ENCODE data around the gene CDC25B.
A peak's percentile ranks its signal among the peaks of the same experiment; 100 is the strongest.
"Not testable (repeated sequence)": the region's sequence is repeated elsewhere in the genome, so short reads cannot be mapped to it uniquely, and the experiment has no call there.

The CDC25B gene

GRCh38 chr20:3843990-3844619 lies 48.0 kb downstream of the CDC25B start:
- not testable (repeated sequence) for H3K36me3 ChIP-seq (ENCODE audit: control insufficient read depth, insufficient read depth, low read length); DNase-seq; H3K4me1 ChIP-seq (ENCODE audit: control insufficient read depth, insufficient read depth, low read length, poor library complexity, severe bottlenecking); H3K27me3 ChIP-seq (replicated peaks; ENCODE audit: control insufficient read depth, insufficient read depth, low read length, poor library complexity, severe bottlenecking); H3K9me3 ChIP-seq (ENCODE audit: control insufficient read depth, low read length); H3K4me3 ChIP-seq (ENCODE audit: insufficient read depth, low read depth, low read length, poor library complexity, severe bottlenecking); H3K27ac ChIP-seq (ENCODE audit: insufficient read depth, low read length, poor library complexity, severe bottlenecking)

- Histone ChIP-seq H3K4me3 (ENCODE audit: insufficient read depth, low read depth, low read length, poor library complexity, severe bottlenecking) (peak overlapping the region; percentile 94), H3K36me3 (ENCODE audit: control insufficient read depth, insufficient read depth, low read length) (no peaks in the 10 kb centered on the region), H3K27ac (ENCODE audit: insufficient read depth, low read length, poor library complexity, severe bottlenecking) (peak overlapping the region; percentile 78), H3K4me1 (ENCODE audit: control insufficient read depth, insufficient read depth, low read length, poor library complexity, severe bottlenecking) (peaks cover 7% of the 10 kb centered on the region), H3K9me3 (ENCODE audit: control insufficient read depth, low read length) (no peaks in the 10 kb centered on the region), H3K27me3 (replicated peaks; ENCODE audit: control insufficient read depth, insufficient read depth, low read length, poor library complexity, severe bottlenecking) (no peaks in the 10 kb centered on the region)
- DNase-seq = no peak
These were observed 50.2 kb downstream of the CDC25B start for GRCh38 chr20:3846378-3846739.

DNA sequence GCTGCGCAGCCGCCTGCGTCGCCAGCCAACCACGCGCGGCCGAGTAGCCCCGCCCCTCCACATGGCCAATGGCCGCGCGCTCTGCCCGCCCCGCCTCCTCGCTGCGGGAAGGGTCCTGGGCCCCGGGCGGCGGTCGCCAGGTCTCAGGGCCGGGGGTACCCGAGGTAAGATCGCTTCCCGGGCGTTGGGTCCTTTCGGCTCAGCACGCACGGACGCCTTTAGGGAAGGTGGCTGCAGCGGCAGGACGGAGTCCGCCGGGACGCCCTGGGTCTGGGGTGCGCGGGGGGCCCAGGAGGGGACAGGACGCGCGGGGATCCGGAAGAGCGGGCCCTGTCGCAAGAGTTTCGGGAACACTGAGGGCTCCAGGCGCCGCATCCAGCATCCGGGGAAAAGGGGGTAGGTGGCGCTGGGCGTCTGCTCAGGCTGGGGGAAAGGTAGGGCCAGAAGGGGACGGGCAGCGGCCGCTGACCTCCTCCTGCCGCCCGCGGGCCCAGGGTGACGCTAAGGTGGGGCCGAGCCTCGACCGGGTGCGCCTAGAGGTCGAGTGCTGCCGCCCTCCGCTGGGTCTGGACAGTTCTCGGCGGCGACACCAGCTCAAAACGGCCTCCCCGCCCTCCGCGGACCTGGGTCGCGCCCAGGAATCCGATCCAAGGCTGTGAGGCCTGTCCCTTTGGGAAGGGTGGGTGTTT lies 50.8 kb downstream of the CDC25B start, which contains the start of gene MAVS:
Gene MAVS, plus strand, starts transcription at position 95 of the 689 bp plus-strand sequence. CDS start 7,791 bp downstream, outside the sequence.
- Histone ChIP-seq H3K4me3 (ENCODE audit: insufficient read depth, low read depth, low read length, poor library complexity, severe bottlenecking) (peak within 1 kb of the TSS; percentile 94), H3K27me3 (replicated peaks; ENCODE audit: control insufficient read depth, insufficient read depth, low read length, poor library complexity, severe bottlenecking) (no peaks in the 10 kb centered on the region), H3K27ac (ENCODE audit: insufficient read depth, low read length, poor library complexity, severe bottlenecking) (peak within 1 kb of the TSS; percentile 78), H3K36me3 (ENCODE audit: control insufficient read depth, insufficient read depth, low read length) (no peaks in the 10 kb centered on the region), H3K4me1 (ENCODE audit: control insufficient read depth, insufficient read depth, low read length, poor library complexity, severe bottlenecking) (peaks cover 7% of the 10 kb centered on the region), H3K9me3 (ENCODE audit: control insufficient read depth, low read length) (no peaks in the 10 kb centered on the region)
- DNase-seq = peak; percentile 75 to 80 (median 77)

- Histone ChIP-seq H3K27ac (ENCODE audit: insufficient read depth, low read length, poor library complexity, severe bottlenecking) (peak overlapping the region; percentile 78), H3K4me1 (ENCODE audit: control insufficient read depth, insufficient read depth, low read length, poor library complexity, severe bottlenecking) (peaks cover 7% of the 10 kb centered on the region), H3K27me3 (replicated peaks; ENCODE audit: control insufficient read depth, insufficient read depth, low read length, poor library complexity, severe bottlenecking) (no peaks in the 10 kb centered on the region), H3K36me3 (ENCODE audit: control insufficient read depth, insufficient read depth, low read length) (no peaks in the 10 kb centered on the region), H3K9me3 (ENCODE audit: control insufficient read depth, low read length) (no peaks in the 10 kb centered on the region), H3K4me3 (ENCODE audit: insufficient read depth, low read depth, low read length, poor library complexity, severe bottlenecking) (peak overlapping the region; percentile 94)
- DNase-seq = no peak
These were observed 51.4 kb downstream of the CDC25B start for GRCh38 chr20:3847429-3847940.

DNA sequence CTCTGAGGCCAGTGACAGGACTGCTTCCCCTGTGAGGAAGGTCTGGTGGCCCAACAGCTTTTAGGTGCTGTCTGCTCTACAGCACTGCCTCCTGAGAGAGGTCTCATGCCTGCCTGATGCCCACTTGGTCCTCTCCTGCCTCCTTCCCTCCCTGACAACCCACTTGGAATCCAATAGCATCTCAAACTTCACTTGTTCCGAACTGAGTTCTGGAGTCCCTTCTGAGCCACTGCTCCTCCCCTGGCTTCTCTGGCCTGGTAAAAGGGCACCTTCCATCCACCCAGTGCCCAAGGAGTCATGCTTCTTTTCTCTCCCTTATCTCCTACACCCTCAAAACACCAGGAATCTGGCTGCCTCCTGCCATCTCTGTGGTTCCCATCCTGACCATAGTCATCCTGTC lies 52.5 kb downstream of the CDC25B start:
- Histone ChIP-seq H3K4me1 (ENCODE audit: control insufficient read depth, insufficient read depth, low read length, poor library complexity, severe bottlenecking) (peaks cover 7% of the 10 kb centered on the region), H3K9me3 (ENCODE audit: control insufficient read depth, low read length) (no peaks in the 10 kb centered on the region), H3K4me3 (ENCODE audit: insufficient read depth, low read depth, low read length, poor library complexity, severe bottlenecking) (no peak overlapping the region), H3K27ac (ENCODE audit: insufficient read depth, low read length, poor library complexity, severe bottlenecking) (no peak overlapping the region), H3K27me3 (replicated peaks; ENCODE audit: control insufficient read depth, insufficient read depth, low read length, poor library complexity, severe bottlenecking) (no peaks in the 10 kb centered on the region), H3K36me3 (ENCODE audit: control insufficient read depth, insufficient read depth, low read length) (no peaks in the 10 kb centered on the region)
- no peak for DNase-seq

- Histone ChIP-seq H3K4me3 (ENCODE audit: insufficient read depth, low read depth, low read length, poor library complexity, severe bottlenecking) (no peak overlapping the region), H3K4me1 (ENCODE audit: control insufficient read depth, insufficient read depth, low read length, poor library complexity, severe bottlenecking) (no peaks in the 10 kb centered on the region), H3K9me3 (ENCODE audit: control insufficient read depth, low read length) (no peaks in the 10 kb centered on the region), H3K27me3 (replicated peaks; ENCODE audit: control insufficient read depth, insufficient read depth, low read length, poor library complexity, severe bottlenecking) (no peaks in the 10 kb centered on the region), H3K27ac (ENCODE audit: insufficient read depth, low read length, poor library complexity, severe bottlenecking) (no peak overlapping the region), H3K36me3 (ENCODE audit: control insufficient read depth, insufficient read depth, low read length) (peaks cover 18% of the 10 kb centered on the region)
- DNase-seq = no peak
These were observed 58.4 kb downstream of the CDC25B start for GRCh38 chr20:3854462-3854871.
